Astrocyte (in vitro differentiated cells and primary cell): ENCODE data around the gene PAPPA2.

Experiments
- EZH2 ChIP-seq: IDR thresholded peaks from 2 replicates; pipeline ENCODE4 v1.6.1; 2012; ENCODE audit warnings: mild to moderate bottlenecking, low read length, inconsistent platforms; ENCODE audit not compliant: insufficient read depth
- TF ChIP-seq, protein P1 (sequence below): IDR thresholded peaks from 2 replicates; pipeline ENCODE4 v1.5.1; 2011; ENCODE audit warnings: low read depth, mild to moderate bottlenecking, inconsistent platforms, low read length, moderate library complexity; ENCODE audit not compliant: insufficient read depth

DNA sequence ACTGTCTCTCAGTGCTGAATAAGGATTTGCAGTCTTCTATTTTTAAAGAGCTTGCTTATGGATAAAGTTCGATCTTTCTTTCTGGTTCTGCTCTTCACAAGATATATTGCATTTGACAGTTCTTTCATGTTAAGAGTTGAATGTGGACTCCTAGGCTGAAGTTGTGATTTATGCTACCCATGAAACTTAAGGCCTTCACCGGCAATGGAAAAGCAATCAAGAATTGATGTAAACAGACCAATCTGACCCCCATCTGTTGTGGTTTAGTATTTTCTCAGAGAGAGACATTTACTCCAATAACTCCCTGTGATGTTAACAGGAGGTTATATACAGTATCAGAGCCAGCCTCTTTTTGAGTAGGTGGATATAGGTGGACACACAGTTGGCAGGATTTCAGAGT, 165.8 kb downstream of the PAPPA2 start:
- TF ChIP-seq, protein P1, sequence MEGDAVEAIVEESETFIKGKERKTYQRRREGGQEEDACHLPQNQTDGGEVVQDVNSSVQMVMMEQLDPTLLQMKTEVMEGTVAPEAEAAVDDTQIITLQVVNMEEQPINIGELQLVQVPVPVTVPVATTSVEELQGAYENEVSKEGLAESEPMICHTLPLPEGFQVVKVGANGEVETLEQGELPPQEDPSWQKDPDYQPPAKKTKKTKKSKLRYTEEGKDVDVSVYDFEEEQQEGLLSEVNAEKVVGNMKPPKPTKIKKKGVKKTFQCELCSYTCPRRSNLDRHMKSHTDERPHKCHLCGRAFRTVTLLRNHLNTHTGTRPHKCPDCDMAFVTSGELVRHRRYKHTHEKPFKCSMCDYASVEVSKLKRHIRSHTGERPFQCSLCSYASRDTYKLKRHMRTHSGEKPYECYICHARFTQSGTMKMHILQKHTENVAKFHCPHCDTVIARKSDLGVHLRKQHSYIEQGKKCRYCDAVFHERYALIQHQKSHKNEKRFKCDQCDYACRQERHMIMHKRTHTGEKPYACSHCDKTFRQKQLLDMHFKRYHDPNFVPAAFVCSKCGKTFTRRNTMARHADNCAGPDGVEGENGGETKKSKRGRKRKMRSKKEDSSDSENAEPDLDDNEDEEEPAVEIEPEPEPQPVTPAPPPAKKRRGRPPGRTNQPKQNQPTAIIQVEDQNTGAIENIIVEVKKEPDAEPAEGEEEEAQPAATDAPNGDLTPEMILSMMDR = no peak
- TF ChIP-seq EZH2 = no peak
